Measurements from ENCODE around the gene FANK1.
"Not testable (repeated sequence)": the region's sequence is repeated elsewhere in the genome, so short reads cannot be mapped to it uniquely, and the experiment has no call there.

The FANK1 gene

GRCh38 chr10:125878957-125879835 lies 17.2 kb upstream of the FANK1 start:
- no peak overlapping the region for H3K27ac ChIP-seq
- TF ChIP-seq CTCF (IDR thresholded peaks at IDR 0.05): no peak
- no peak overlapping the region for H3K4me3 ChIP-seq
- DNase-seq (ENCODE audit: low spot score): no peak

GRCh38 chr10:125880719-125881118 lies 15.6 kb upstream of the FANK1 start:
- no peak overlapping the region for H3K4me3 ChIP-seq
- no peak for TF ChIP-seq CTCF (IDR thresholded peaks at IDR 0.05)
- DNase-seq (ENCODE audit: low spot score): no peak
- no peak overlapping the region for H3K27ac ChIP-seq

- DNase-seq (ENCODE audit: low spot score): no peak
- Histone ChIP-seq H3K4me3 (no peak within 1 kb of the TSS), H3K27ac (no peak within 1 kb of the TSS)
- TF ChIP-seq CTCF (IDR thresholded peaks at IDR 0.05): no peak
These were observed 15.2 kb upstream of the FANK1 start, which contains the start of gene DHX32 for GRCh38 chr10:125881192-125881591. Gene DHX32 (minus strand): TSS chr10:125881292. CDS start chr10:125880824, 468 bp downstream.

GRCh38 chr10:125882596-125882995 lies 13.8 kb upstream of the FANK1 start:
- no peak overlapping the region for H3K27ac ChIP-seq
- H3K4me3 ChIP-seq: no peak overlapping the region
- no peak for DNase-seq (ENCODE audit: low spot score)
- TF ChIP-seq CTCF (IDR thresholded peaks at IDR 0.05): no peak

- H3K27ac ChIP-seq: no peak overlapping the region
- DNase-seq (ENCODE audit: low spot score): no peak
- TF ChIP-seq CTCF (IDR thresholded peaks at IDR 0.05): no peak
- no peak overlapping the region for H3K4me3 ChIP-seq
These were observed 13.2 kb upstream of the FANK1 start for GRCh38 chr10:125883211-125883610.

GRCh38 chr10:125886914-125887512 lies 9.4 kb upstream of the FANK1 start:
- DNase-seq (ENCODE audit: low spot score): no peak
- TF ChIP-seq CTCF (IDR thresholded peaks at IDR 0.05): no peak
- no peak overlapping the region for H3K27ac ChIP-seq
- H3K4me3 ChIP-seq: no peak overlapping the region

- not testable (repeated sequence) for DNase-seq (ENCODE audit: low spot score); H3K27ac ChIP-seq; H3K4me3 ChIP-seq
These were observed 6.9 kb upstream of the FANK1 start for GRCh38 chr10:125889441-125889840.

GRCh38 chr10:125892402-125892801 lies 4.0 kb upstream of the FANK1 start:
- not testable (repeated sequence) for H3K27ac ChIP-seq; H3K4me3 ChIP-seq; DNase-seq (ENCODE audit: low spot score)

GRCh38 chr10:125894176-125894575 lies 2.2 kb upstream of the FANK1 start:
- not testable (repeated sequence) for H3K27ac ChIP-seq, H3K4me3 ChIP-seq

GRCh38 chr10:125895130-125896087 lies 955 bp upstream of the FANK1 start:
- Histone ChIP-seq H3K4me3 (peak overlapping the region; percentile 82), H3K27ac (peak overlapping the region; percentile 73 to 87)
- DNase-seq (ENCODE audit: low spot score): peak; percentile 84

More at GRCh38 chr10:125894176-125894575, 2.2 kb upstream of the FANK1 start:
- DNase-seq (ENCODE audit: low spot score): not testable (repeated sequence)
